ENCODE data around the gene UVSSA. TPM values are rescaled to one million over a fixed set of nuclear protein-coding genes. Genes with fewer than 3 reads are reported as not detected.
A peak's percentile ranks its signal among the peaks of the same experiment; 100 is the strongest.

UVSSA gene, protein sequence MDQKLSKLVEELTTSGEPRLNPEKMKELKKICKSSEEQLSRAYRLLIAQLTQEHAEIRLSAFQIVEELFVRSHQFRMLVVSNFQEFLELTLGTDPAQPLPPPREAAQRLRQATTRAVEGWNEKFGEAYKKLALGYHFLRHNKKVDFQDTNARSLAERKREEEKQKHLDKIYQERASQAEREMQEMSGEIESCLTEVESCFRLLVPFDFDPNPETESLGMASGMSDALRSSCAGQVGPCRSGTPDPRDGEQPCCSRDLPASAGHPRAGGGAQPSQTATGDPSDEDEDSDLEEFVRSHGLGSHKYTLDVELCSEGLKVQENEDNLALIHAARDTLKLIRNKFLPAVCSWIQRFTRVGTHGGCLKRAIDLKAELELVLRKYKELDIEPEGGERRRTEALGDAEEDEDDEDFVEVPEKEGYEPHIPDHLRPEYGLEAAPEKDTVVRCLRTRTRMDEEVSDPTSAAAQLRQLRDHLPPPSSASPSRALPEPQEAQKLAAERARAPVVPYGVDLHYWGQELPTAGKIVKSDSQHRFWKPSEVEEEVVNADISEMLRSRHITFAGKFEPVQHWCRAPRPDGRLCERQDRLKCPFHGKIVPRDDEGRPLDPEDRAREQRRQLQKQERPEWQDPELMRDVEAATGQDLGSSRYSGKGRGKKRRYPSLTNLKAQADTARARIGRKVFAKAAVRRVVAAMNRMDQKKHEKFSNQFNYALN
- 1 to 10 TPM; 2.0 to 5.6 (median 3.0) TPM for polyA plus RNA-seq (ENCODE audit: low read depth in 6 of 6)

DNA sequence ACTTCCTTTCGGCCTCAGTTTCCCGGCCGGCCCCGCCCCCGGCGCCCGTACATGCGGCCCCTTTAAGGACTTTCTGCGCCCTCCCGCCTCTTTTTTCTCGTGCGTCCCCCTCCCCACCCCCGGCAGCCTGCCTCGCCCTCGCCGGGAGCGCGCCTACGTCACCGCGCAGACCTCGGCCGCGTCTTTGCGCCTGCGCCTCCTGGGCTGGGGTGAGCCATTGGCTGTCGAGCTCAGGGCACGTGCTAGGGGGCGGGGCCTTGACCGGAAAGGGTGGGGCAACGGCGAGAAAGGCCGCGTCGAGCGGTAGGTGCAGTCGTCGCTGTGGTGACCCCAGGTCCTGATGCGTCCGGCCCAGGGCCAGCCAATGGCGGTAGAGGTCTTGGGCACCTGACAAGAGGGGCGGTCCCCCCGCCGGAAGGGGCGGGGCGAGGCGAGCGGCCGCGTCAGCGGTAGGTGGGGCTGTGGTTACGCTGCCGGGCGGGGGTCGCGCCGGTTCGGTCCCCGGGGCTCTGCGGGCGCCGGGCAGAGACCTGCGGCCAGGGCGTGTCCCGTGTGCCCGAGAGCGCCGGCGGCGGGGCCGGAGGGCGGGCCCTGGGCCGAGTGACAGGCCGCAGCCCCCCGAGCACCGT, at the start of gene UVSSA:
UVSSA (plus strand) TSS at position 428 of the 629 bp plus-strand sequence. CDS start 884 bp downstream, outside the sequence.
- H3K27me3 Mint-ChIP-seq, result no peaks in the 10 kb centered on the region
- DNase-seq (peak; percentile 100), ATAC-seq (ENCODE audit: low read depth in 2 of 2) (peak; percentile 88 to 92)
- peaks cover 22 to 40% (median 36%) of the 10 kb centered on the region in 3 donors for H3K4me1 Mint-ChIP-seq
- H3K4me3 Mint-ChIP-seq, result peak within 1 kb of the TSS; percentile 85 to 97 (median 95)
- no peaks in the 10 kb centered on the region for H3K9me3 Mint-ChIP-seq
- H3K36me3 Mint-ChIP-seq, result no peaks in the 10 kb centered on the region
- H3K27ac Mint-ChIP-seq, result peak within 1 kb of the TSS; percentile 81 to 98 (median 96)

DNA sequence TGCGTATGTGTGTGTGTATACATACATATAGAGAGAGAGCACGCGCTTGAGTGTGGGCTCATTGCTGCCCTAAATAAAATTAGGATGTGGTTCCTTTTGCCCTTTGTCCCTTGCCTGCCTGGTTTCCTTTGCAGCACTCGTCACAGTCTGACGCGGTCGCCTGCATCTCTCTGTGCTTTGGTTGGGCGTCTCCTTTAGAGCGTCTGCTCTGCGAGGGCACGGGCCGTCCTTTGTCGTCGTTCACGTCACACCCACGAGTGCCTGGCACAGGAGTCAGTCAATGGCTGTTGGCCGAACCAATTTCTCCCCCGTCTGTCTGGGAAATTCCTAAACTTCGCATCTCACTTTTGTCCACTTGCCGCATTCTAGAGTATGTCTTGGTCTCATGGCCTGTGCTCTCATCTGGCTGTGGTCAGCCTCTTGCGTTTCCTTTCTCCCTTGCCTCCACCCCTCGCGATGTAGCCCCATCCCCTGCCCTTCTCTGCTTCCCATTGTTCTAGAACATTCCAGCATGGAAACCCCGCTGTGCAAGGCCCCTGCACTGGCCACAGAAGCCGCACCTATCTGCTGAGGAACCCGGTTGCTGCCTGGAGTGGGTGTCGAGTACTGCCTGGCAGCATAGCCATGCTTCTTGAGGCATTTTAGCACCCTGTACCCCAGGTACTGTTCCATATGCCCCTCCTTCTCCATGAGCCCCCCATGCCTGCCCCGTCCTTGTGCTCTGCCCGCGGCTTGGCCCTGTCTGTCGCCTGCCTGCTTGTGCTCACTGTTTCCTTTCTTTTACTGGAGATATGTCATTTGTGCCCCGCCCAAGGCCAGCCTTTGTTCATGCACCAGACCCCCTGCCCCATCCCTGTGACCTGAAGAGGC, 49.3 kb upstream of the UVSSA start:
- H3K27me3 Mint-ChIP-seq, result no peaks in the 10 kb centered on the region
- ATAC-seq (ENCODE audit: low read depth in 2 of 2), result no peak
- no peaks in the 10 kb centered on the region for H3K9me3 Mint-ChIP-seq
- H3K4me3 Mint-ChIP-seq, result peak overlapping the region in 2 of 8 donors; percentile 66 to 67
- H3K36me3 Mint-ChIP-seq, result peaks cover 8 to 18% of the 10 kb centered on the region in 2 donors
- peak overlapping the region in 2 of 6 donors; percentile 67 to 90 for H3K27ac Mint-ChIP-seq
- H3K4me1 Mint-ChIP-seq, result peaks cover 40 to 63% (median 61%) of the 10 kb centered on the region in 3 donors
- DNase-seq, result no peak

DNA sequence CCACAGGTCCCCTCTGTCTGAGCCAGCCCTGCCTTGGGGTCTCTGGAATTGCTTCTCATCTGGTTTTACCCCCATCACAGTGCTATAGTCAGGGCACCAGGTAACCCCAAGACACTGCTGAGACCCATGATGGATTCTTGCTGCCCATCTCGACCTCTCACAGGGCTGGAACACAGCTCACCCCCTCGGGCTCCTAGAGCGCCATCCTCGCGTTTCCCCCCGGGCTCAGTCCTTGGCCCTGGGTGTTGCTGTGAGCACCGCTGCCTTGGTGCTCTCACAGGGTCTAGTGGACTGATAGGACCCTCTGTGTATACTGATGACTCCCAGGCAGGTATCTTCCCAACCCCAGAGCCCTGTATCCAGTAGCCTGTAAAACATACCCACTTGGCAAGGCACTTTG, 48.5 kb upstream of the UVSSA start:
- H3K4me3 Mint-ChIP-seq, result no peak overlapping the region
- H3K27me3 Mint-ChIP-seq, result no peaks in the 10 kb centered on the region
- H3K4me1 Mint-ChIP-seq, result peaks cover 41 to 62% (median 59%) of the 10 kb centered on the region in 3 donors

DNA sequence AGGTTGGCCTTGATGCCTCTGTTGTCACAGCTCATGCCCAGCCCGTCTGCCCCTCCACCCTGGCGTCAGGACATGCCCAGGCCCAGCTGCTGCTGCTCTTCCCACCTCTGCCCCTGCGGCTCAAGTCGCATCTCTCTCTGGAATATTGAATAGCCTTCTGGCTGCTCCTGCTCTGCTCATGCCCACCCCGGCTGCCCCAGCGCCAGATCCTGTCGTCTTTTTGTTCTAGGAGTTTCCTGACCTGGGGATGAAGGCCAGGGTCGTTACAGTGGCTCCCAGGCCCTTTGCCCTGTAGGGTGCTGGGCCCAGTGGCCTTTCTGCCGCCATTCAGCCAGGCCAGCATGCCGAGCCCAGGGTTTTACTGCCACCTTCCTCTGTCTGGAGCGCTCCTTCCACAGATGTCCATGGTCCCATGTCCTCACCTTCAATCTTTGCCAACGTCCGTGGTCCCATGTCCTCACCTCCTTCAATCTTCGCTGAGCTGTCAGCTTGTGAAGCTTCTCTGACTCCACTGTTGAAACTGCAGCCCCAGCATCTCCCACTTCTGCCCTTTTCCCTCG, 47.6 kb upstream of the UVSSA start:
- ATAC-seq (ENCODE audit: low read depth in 2 of 2) (no peak), DNase-seq (no peak)

More for the DNA sequence above, 48.5 kb upstream of the UVSSA start:
- Mint-ChIP-seq H3K36me3 (peaks cover 8 to 18% of the 10 kb centered on the region in 2 donors), H3K9me3 (no peaks in the 10 kb centered on the region), H3K27ac (no peak overlapping the region)
- DNase-seq, result no peak
- no peak for ATAC-seq (ENCODE audit: low read depth in 2 of 2)

DNA sequence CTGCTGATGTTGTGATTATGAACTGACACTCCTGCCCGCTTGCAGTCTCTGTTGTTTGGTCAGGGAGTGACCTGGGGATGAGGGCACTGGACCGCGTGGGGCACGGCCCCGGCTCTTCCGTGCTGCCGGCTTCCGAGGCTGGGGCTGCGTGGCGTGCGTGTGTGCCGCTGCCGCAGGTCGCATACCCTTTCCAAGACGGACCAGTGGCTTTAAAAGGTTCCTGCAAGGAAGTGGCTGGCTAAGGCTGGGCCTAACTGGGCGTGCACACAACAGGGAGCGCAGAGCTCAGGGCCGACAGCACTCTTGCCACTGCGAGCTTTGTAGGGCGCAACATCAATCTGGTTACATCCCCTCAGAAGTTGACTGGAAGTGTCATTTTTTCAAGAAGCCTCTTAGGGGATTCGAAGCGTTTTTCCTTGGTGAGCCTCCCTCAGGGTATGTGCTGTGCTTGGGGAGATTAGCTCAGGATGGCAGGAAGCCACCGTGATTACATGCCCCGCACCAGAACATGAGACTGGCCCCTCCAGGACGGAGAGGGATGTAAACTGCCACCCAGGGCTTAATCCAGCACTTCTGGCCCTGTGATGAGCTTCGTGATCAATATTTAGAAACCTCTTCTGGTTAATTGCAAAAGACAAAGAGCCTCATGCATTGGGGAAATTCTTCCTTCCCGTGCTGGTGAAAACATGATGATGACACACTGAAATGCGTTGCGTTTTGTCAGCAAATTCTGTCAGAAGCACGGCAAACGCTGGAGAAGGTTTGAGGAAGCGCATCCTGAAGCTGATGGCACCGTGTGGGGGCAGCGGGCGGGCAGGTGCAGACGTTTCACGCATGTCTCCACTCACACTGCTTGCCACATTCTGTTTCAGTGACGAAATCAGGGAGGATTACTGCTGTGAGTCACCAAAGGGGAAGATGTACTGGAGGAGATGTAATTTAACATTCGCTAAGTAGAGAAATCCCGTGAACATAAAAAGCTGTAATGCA, 46.2 kb upstream of the UVSSA start:
- DNase-seq (no peak), ATAC-seq (ENCODE audit: low read depth in 2 of 2) (no peak)
- no peak overlapping the region for H3K27ac Mint-ChIP-seq
- peaks cover 37 to 46% (median 46%) of the 10 kb centered on the region in 3 donors for H3K4me1 Mint-ChIP-seq
- H3K27me3 Mint-ChIP-seq, result no peaks in the 10 kb centered on the region
- H3K4me3 Mint-ChIP-seq, result no peak overlapping the region
- peaks cover 8 to 18% of the 10 kb centered on the region in 2 donors for H3K36me3 Mint-ChIP-seq
- no peaks in the 10 kb centered on the region for H3K9me3 Mint-ChIP-seq

More for the DNA sequence above, 47.6 kb upstream of the UVSSA start:
- Mint-ChIP-seq H3K9me3 (no peaks in the 10 kb centered on the region), H3K27ac (peak overlapping the region in 1 of 6 donors; percentile 33), H3K4me3 (peak overlapping the region in 1 of 8 donors; percentile 9), H3K36me3 (peaks cover 8 to 18% of the 10 kb centered on the region in 2 donors), H3K27me3 (no peaks in the 10 kb centered on the region), H3K4me1 (peaks cover 40 to 52% (median 49%) of the 10 kb centered on the region in 3 donors)

DNA sequence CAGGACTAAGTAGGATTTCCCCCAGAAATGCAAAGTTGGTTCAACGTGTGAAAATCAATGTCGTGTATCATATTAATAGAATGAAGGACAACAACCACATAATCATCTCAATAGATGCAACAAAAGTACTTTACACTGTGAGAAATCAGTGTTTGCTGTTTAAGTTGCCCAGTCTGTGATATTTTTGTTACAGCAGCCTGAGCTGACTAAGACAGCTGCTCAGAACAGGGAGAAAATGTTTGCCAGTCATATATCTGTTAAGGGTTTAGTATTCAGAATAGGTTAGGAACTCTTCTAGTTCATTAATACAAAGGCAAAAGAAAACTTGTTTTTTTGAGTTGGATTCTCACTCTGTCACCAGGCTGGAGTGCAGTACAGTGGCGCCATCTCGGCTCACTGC, 44.8 kb upstream of the UVSSA start:
- peaks cover 36 to 50% (median 48%) of the 10 kb centered on the region in 3 donors for H3K4me1 Mint-ChIP-seq
- ATAC-seq (ENCODE audit: low read depth in 2 of 2) (no peak), DNase-seq (no peak)
- peaks cover 8 to 11% of the 10 kb centered on the region in 2 donors for H3K36me3 Mint-ChIP-seq
- H3K9me3 Mint-ChIP-seq, result no peaks in the 10 kb centered on the region
- peak overlapping the region in 1 of 6 donors; percentile 5 for H3K27ac Mint-ChIP-seq
- no peaks in the 10 kb centered on the region for H3K27me3 Mint-ChIP-seq
- no peak overlapping the region for H3K4me3 Mint-ChIP-seq

DNA sequence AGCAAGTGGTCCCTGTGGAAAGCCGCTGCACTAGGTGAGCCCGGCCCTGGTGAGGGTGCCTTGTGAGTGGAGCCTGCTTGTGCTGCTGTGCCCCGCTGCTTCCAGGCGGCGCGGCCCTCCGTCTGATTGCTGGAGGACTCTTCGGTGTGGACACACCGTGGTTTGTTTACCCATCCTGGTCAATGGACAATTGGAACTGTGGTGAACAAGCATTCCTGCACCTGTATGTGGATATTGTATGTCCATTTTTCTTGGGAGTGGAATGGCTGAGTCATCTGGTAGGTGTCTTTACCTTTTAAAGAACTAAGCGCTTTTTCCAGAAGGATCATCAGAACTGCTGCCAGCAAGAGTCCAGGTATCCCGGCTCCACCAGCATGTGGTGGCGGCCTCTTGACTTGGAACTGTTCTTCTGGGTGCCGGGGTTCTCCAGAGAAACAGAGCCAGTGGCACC, 41.7 kb upstream of the UVSSA start:
- ATAC-seq (ENCODE audit: low read depth in 2 of 2), result no peak
- H3K27ac Mint-ChIP-seq, result no peak overlapping the region
- peaks cover 37 to 54% (median 48%) of the 10 kb centered on the region in 3 donors for H3K4me1 Mint-ChIP-seq
- no peaks in the 10 kb centered on the region for H3K9me3 Mint-ChIP-seq
- H3K4me3 Mint-ChIP-seq, result no peak overlapping the region
- no peaks in the 10 kb centered on the region for H3K27me3 Mint-ChIP-seq
- DNase-seq, result no peak
- H3K36me3 Mint-ChIP-seq, result peaks cover 0 to 8% of the 10 kb centered on the region in 2 donors

DNA sequence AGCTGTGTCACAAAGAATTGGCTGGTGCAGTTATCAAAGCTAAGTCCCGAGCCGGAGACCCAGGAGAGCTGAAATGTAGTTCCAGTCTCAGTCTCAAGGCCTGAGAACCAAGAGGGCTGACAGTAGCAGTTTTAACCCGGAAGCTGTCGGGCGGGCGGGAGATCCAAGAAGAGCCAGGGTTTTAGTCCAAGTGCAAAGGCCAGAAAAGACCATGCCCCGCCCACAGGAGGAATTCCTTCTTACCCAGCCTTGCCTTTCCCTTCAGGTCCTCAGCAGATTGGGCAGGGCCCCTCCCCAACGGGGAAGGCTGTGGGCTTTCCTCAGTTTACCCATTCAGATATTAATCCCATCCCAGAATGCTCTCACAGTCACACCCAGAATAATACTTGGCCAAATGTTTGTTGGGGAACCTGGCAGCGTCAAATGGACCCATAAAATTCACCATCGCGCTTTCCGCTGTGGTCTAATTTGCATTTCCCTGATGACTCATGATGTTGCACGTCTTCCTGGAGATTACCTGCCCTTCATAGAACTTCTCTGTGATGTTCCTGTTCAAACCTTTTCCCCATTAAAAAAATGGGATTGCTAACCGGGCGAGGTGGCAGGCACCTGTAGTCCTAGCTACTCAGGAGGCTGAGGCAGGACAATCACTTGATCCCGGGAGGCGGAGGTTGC, 41.1 kb upstream of the UVSSA start:
- DNase-seq (no peak), ATAC-seq (ENCODE audit: low read depth in 2 of 2) (no peak)
- peak overlapping the region in 1 of 6 donors; percentile 27 for H3K27ac Mint-ChIP-seq
- H3K9me3 Mint-ChIP-seq, result no peaks in the 10 kb centered on the region
- H3K4me1 Mint-ChIP-seq, result peaks cover 35 to 53% (median 50%) of the 10 kb centered on the region in 3 donors
- H3K36me3 Mint-ChIP-seq, result peaks cover 0 to 4% of the 10 kb centered on the region in 2 donors
- H3K27me3 Mint-ChIP-seq, result no peaks in the 10 kb centered on the region
- H3K4me3 Mint-ChIP-seq, result no peak overlapping the region

DNA sequence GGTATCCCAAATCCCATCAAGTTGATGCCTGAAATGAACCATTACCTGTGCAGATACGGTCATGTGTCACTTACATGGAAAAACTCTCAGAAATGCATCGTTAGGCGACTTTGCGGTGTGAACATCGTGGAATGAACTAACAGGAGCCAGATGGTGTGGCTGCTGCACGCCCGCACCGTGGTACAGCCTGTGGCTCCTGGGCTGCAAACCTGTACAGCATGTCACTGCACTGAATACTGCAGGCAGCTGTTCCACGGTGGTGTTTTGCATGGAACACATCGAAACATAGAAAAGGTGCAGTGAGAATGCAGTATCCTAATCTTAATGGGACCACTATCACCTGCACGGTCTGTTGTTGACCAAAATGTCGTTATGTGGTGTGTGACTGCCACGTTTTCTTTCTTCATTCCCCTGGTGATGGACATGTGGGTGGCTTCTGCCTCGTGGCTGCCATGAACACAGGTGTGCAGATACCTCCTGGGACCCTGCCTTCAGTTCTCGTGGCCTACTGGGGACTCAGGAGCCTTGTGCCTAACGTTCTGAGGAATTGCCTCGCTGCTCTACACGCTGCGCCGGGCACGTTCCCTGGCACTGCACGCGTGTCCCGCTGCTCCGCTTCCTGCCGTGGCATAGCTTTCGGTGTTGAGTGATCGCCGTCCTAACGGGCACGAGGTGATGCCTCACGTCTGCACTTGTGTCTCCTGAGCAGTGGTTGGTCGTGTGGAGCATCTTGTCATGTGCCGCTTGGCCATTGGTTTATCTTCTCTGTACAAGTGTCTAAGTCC, 38.9 kb upstream of the UVSSA start:
- Mint-ChIP-seq H3K27me3 (no peaks in the 10 kb centered on the region), H3K4me3 (peak overlapping the region in 4 of 8 donors; percentile 8 to 84 (median 49)), H3K9me3 (no peaks in the 10 kb centered on the region), H3K4me1 (peaks cover 32 to 44% (median 38%) of the 10 kb centered on the region in 3 donors), H3K27ac (peak overlapping the region in 3 of 6 donors; percentile 51 to 82 (median 73)), H3K36me3 (no peaks in the 10 kb centered on the region)
- DNase-seq (no peak), ATAC-seq (ENCODE audit: low read depth in 2 of 2) (no peak)

DNA sequence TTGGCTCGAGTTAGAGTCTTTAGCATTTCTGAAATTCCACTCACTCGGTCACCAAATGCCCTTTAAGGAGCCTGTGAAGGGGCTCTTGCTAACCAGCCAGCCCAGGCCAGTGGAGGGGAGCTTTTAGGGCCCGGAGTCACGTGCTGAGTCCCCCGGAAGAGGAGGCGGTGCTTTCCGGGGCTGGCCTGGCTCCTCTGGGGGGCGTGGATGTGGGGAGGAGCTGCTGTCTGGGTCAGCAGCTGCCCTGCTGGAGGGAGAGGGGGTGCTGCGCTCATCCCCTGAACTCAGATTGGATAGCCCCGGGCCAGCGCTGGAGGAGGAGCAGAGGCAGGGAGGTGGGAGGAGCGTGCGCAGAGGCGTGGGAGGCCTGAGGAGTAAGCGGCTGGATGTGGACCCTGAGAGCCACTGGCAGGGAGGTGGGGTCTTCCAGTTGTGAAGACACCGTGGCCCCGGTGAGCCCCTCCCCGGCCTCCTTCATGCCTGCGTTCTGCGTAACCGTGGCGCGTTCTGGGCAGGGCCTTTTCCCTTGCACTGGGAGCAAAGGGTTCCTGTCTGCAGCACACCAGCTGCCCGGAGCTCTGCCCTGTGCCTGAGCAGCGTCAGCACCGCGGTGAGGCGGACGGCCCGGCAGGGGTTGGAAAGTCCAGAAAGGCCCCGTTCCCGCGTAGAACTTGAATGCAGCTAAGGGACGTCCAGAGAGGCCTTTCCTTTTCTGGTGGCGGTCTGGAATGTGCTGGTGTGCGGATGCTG, 37.6 kb upstream of the UVSSA start:
- DNase-seq (peak; percentile 44), ATAC-seq (ENCODE audit: low read depth in 2 of 2) (peak; percentile 92 to 94)
- H3K36me3 Mint-ChIP-seq, result peaks cover 3 to 5% of the 10 kb centered on the region in 2 donors
- H3K27me3 Mint-ChIP-seq, result no peaks in the 10 kb centered on the region
- H3K4me1 Mint-ChIP-seq, result peaks cover 31 to 44% (median 38%) of the 10 kb centered on the region in 3 donors
- H3K9me3 Mint-ChIP-seq, result peaks cover 0 to 2% (median 0%) of the 10 kb centered on the region in 7 donors
- peak overlapping the region; percentile 66 to 84 (median 81) for H3K4me3 Mint-ChIP-seq
- H3K27ac Mint-ChIP-seq, result peak overlapping the region in 4 of 6 donors; percentile 51 to 88 (median 76)

Measured in naive B cell (primary cell).